Tibial nerve (tissue), 4 donors: ENCODE measurements around the gene LRTM2.

Source experiments
- CTCF ChIP-seq, 5 experiments: fragments of 200-600 bp in 3 of 5; fragments of 450-650 bp in 2 of 5; sonication (generic) in 3 of 5; IDR thresholded peaks; one replicate each; pipeline ENCODE4 v1.5.1; 2016 to 2019; ENCODE audit warnings: antibody characterized with exemption in 5 of 5, mild to moderate bottlenecking in 3 of 5, moderate library complexity in 2 of 5
- EP300 ChIP-seq, 2 donors: sonication (generic); formaldehyde crosslinking; IDR thresholded peaks; one replicate each; pipeline ENCODE4 v1.6.1; 2017; ENCODE audit warnings: antibody characterized with exemption in 2 of 2, mild to moderate bottlenecking in 1 of 2
- POLR2A ChIP-seq, 2 donors: fragments of 450-650 bp; IDR thresholded peaks; one replicate each; pipeline ENCODE4 v1.6.1; 2017; ENCODE audit warnings: antibody characterized with exemption in 2 of 2, mild to moderate bottlenecking in 2 of 2, moderate library complexity in 2 of 2

DNA sequence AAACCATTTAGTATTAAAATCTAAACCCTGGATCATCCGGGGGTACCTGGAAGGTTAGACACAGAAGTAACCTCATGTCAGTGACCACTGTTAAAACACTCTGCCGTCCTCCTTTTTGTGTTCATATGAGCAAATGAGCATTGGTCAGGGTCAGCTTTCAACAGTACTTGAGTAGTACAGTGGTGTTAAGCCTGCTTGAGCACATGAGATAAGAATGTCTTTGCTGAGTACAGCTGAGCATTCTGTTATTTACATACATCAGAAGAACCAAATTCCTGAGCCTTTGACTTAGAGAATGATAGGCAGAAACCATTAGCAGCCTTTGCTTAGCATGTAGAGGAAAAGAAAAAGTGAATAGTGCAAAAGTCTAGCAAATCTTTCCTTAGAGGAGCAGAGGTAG lies 38.6 kb upstream of the LRTM2 start:
- TF ChIP-seq POLR2A (IDR thresholded peaks at IDR 0.05) (no peak), CTCF (IDR thresholded peaks at IDR 0.05) (no peak), EP300 (IDR thresholded peaks at IDR 0.05) (no peak)
